Fibroblast of the conjunctiva (primary cell): ENCODE measurements around the gene PTPRN2.

ENCODE experiments used
- DNase-seq: peaks from one replicate; pipeline ENCODE4 v3.0.0-alpha.2; 2010; ENCODE audit warnings: low read depth

The PTPRN2 gene

GRCh38 chr7:158025686-158026600, 561.7 kb downstream of the PTPRN2 start:
- DNase-seq, result no peak

- DNase-seq, result no peak
Observed at GRCh38 chr7:158024881-158025280, 562.7 kb downstream of the PTPRN2 start.

GRCh38 chr7:158024351-158024715, 563.3 kb downstream of the PTPRN2 start:
- no peak for DNase-seq

GRCh38 chr7:158023681-158024350, 563.8 kb downstream of the PTPRN2 start:
- DNase-seq, result no peak

- DNase-seq, result no peak
Observed at GRCh38 chr7:158023157-158023556, 564.5 kb downstream of the PTPRN2 start.

- DNase-seq, result no peak
Observed at GRCh38 chr7:158022601-158023000, 565.0 kb downstream of the PTPRN2 start.

- no peak for DNase-seq
Observed at GRCh38 chr7:158021836-158022235, 565.8 kb downstream of the PTPRN2 start.

- DNase-seq, result no peak
Observed at GRCh38 chr7:158020706-158021095, 566.9 kb downstream of the PTPRN2 start.

GRCh38 chr7:158019726-158020705, 567.6 kb downstream of the PTPRN2 start:
- DNase-seq, result no peak

- DNase-seq, result no peak
Observed at GRCh38 chr7:158018971-158019645, 568.5 kb downstream of the PTPRN2 start.

GRCh38 chr7:158018098-158018762, 569.4 kb downstream of the PTPRN2 start:
- no peak for DNase-seq

- DNase-seq, result no peak
Observed at GRCh38 chr7:158017111-158018097, 570.2 kb downstream of the PTPRN2 start.

GRCh38 chr7:158016180-158017097, 571.2 kb downstream of the PTPRN2 start:
- no peak for DNase-seq

GRCh38 chr7:158015403-158016179, 572.0 kb downstream of the PTPRN2 start:
- DNase-seq, result no peak

GRCh38 chr7:158014976-158015375, 572.6 kb downstream of the PTPRN2 start:
- DNase-seq, result no peak

- no peak for DNase-seq
Observed at GRCh38 chr7:158013085-158013668, 574.4 kb downstream of the PTPRN2 start.

GRCh38 chr7:158011941-158012340, 575.7 kb downstream of the PTPRN2 start:
- DNase-seq, result no peak
